ENCODE data around the gene BPIFB4. TPM values are rescaled to one million over a fixed set of nuclear protein-coding genes. Genes with fewer than 3 reads are reported as not detected.

BPIFB4 gene
- total and polyA plus RNA-seq, 2 donors (not counting 1 experiment from before 2014, with no cell fraction given) = not detected

- H3K36me3 ChIP-seq (ENCODE audit: control insufficient read depth, insufficient read depth, low read length) = no peaks in the 10 kb centered on the region
- H3K4me3 ChIP-seq (replicated peaks in 1 of 4; ENCODE audit: control extremely low read depth in 1 of 4, insufficient read depth in 1 of 4, low read depth in 3 of 4, low read length in 4 of 4) = no peak overlapping the region
- H3K9ac ChIP-seq (ENCODE audit: insufficient read depth, low read length) = no peak overlapping the region
- no peak overlapping the region for H3K27ac ChIP-seq (ENCODE audit: insufficient read depth, low read length)
- no peak overlapping the region for H2AFZ ChIP-seq (ENCODE audit: low read length)
- no peaks in the 10 kb centered on the region for H3K27me3 ChIP-seq (ENCODE audit: control insufficient read depth, insufficient read depth, low read length)
- no peaks in the 10 kb centered on the region for H3K4me1 ChIP-seq (ENCODE audit: control insufficient read depth, extremely low read depth, insufficient read depth, low read length)
- no peaks in the 10 kb centered on the region for H4K20me1 ChIP-seq (ENCODE audit: control insufficient read depth, extremely low read depth, insufficient read depth, low read length)
- no peaks in the 10 kb centered on the region for H3K9me3 ChIP-seq (ENCODE audit: control insufficient read depth, insufficient read depth, low read depth, low read length)
- H3K4me2 ChIP-seq (ENCODE audit: extremely low read depth, insufficient read depth, low read length) = no peak overlapping the region
- H3K79me2 ChIP-seq (ENCODE audit: control insufficient read depth, insufficient read depth, low read length) = no peaks in the 10 kb centered on the region
- no peak for DNase-seq (ENCODE audit: low read depth in 2 of 2)
- TF ChIP-seq EZH2 (IDR thresholded peaks at IDR 0.05; ENCODE audit: low read length, missing control alignments) = no peak
- TF ChIP-seq, protein P1, sequence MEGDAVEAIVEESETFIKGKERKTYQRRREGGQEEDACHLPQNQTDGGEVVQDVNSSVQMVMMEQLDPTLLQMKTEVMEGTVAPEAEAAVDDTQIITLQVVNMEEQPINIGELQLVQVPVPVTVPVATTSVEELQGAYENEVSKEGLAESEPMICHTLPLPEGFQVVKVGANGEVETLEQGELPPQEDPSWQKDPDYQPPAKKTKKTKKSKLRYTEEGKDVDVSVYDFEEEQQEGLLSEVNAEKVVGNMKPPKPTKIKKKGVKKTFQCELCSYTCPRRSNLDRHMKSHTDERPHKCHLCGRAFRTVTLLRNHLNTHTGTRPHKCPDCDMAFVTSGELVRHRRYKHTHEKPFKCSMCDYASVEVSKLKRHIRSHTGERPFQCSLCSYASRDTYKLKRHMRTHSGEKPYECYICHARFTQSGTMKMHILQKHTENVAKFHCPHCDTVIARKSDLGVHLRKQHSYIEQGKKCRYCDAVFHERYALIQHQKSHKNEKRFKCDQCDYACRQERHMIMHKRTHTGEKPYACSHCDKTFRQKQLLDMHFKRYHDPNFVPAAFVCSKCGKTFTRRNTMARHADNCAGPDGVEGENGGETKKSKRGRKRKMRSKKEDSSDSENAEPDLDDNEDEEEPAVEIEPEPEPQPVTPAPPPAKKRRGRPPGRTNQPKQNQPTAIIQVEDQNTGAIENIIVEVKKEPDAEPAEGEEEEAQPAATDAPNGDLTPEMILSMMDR (conservative IDR thresholded peaks at IDR 0.05 in 1 of 2, IDR thresholded peaks at IDR 0.05 in 1 of 2; ENCODE audit: low read depth in 1 of 2, low read length in 2 of 2) = no peak
These were observed 24.7 kb upstream of the BPIFB4 start for GRCh38 chr20:33054791-33055190.

DNA sequence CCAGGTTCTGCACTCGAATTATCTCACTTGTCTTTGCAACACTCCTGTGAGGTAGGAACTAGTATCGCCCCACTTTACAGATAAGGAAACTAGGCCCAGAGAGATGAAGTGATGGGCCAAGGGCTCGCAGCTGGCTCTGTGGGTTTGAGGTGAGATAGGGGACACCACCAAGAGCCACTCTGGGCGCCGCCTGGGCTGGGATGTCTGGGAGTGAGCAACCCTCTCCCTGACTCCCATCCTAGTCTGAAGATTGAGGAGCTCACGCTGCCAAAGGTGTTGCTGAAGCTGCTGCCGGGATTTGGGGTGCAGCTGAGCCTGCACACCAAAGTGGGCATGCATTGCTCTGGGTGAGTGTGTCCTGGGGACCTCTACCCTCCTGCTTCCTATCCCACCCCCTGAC is 20.3 kb upstream of the BPIFB4 start:
- no peaks in the 10 kb centered on the region for H3K36me3 ChIP-seq (ENCODE audit: control insufficient read depth, insufficient read depth, low read length)
- DNase-seq (ENCODE audit: low read depth in 2 of 2) = no peak
- no peak overlapping the region for H2AFZ ChIP-seq (ENCODE audit: low read length)
- H3K4me2 ChIP-seq (ENCODE audit: extremely low read depth, insufficient read depth, low read length) = no peak overlapping the region
- H3K9me3 ChIP-seq (ENCODE audit: control insufficient read depth, insufficient read depth, low read depth, low read length) = no peaks in the 10 kb centered on the region
- H3K9ac ChIP-seq (ENCODE audit: insufficient read depth, low read length) = no peak overlapping the region
- H3K79me2 ChIP-seq (ENCODE audit: control insufficient read depth, insufficient read depth, low read length) = no peaks in the 10 kb centered on the region
- H3K4me3 ChIP-seq (replicated peaks in 1 of 4; ENCODE audit: control extremely low read depth in 1 of 4, insufficient read depth in 1 of 4, low read depth in 3 of 4, low read length in 4 of 4) = no peak overlapping the region
- H3K4me1 ChIP-seq (ENCODE audit: control insufficient read depth, extremely low read depth, insufficient read depth, low read length) = no peaks in the 10 kb centered on the region
- H3K27ac ChIP-seq (ENCODE audit: insufficient read depth, low read length) = no peak overlapping the region
- TF ChIP-seq EZH2 (IDR thresholded peaks at IDR 0.05; ENCODE audit: low read length, missing control alignments) = no peak
- TF ChIP-seq, protein P1 (conservative IDR thresholded peaks at IDR 0.05 in 1 of 2, IDR thresholded peaks at IDR 0.05 in 1 of 2; ENCODE audit: low read depth in 1 of 2, low read length in 2 of 2) = no peak
- H3K27me3 ChIP-seq (ENCODE audit: control insufficient read depth, insufficient read depth, low read length) = no peaks in the 10 kb centered on the region
- H4K20me1 ChIP-seq (ENCODE audit: control insufficient read depth, extremely low read depth, insufficient read depth, low read length) = no peaks in the 10 kb centered on the region

DNA sequence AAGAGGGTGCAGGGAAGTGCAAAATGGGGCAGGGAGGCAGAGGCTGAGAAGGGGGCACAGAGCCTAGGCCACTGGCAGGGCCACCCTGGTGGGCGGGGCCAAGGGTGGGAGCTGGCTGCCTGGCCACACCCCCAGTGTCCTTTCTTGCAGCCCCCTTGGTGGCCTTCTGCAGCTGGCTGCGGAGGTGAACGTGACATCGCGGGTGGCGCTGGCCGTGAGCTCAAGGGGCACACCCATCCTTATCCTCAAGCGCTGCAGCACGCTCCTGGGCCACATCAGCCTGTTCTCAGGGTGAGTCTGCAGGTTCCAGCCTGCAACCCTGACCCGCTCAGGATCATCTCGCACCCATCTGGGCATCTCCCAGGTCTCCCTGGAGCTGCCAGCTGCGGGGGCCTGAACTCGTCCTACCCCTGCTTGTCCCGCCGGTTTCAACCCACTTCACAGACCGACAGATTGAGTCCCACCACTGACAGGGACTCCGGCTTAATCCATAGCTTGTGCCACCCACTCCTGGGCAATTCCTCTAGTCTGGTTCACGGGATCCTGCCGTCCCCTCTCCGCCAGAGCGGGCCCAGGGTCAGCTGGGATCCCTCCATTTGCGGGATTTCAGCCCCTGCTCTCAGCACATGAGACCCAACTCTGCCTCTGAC is 19.6 kb upstream of the BPIFB4 start:
- Histone ChIP-seq H3K27ac (ENCODE audit: insufficient read depth, low read length) (no peak overlapping the region), H2AFZ (ENCODE audit: low read length) (no peak overlapping the region), H3K4me1 (ENCODE audit: control insufficient read depth, extremely low read depth, insufficient read depth, low read length) (no peaks in the 10 kb centered on the region), H3K4me3 (replicated peaks in 1 of 4; ENCODE audit: control extremely low read depth in 1 of 4, insufficient read depth in 1 of 4, low read depth in 3 of 4, low read length in 4 of 4) (no peak overlapping the region), H3K4me2 (ENCODE audit: extremely low read depth, insufficient read depth, low read length) (no peak overlapping the region), H3K9ac (ENCODE audit: insufficient read depth, low read length) (no peak overlapping the region), H3K79me2 (ENCODE audit: control insufficient read depth, insufficient read depth, low read length) (no peaks in the 10 kb centered on the region), H3K9me3 (ENCODE audit: control insufficient read depth, insufficient read depth, low read depth, low read length) (no peaks in the 10 kb centered on the region), H4K20me1 (ENCODE audit: control insufficient read depth, extremely low read depth, insufficient read depth, low read length) (no peaks in the 10 kb centered on the region), H3K36me3 (ENCODE audit: control insufficient read depth, insufficient read depth, low read length) (no peaks in the 10 kb centered on the region), H3K27me3 (ENCODE audit: control insufficient read depth, insufficient read depth, low read length) (no peaks in the 10 kb centered on the region)
- no peak for DNase-seq (ENCODE audit: low read depth in 2 of 2)
- TF ChIP-seq EZH2 (IDR thresholded peaks at IDR 0.05; ENCODE audit: low read length, missing control alignments) = no peak
- TF ChIP-seq, protein P1 (conservative IDR thresholded peaks at IDR 0.05 in 1 of 2, IDR thresholded peaks at IDR 0.05 in 1 of 2; ENCODE audit: low read depth in 1 of 2, low read length in 2 of 2) = no peak

All from fibroblast of lung (primary cell).